Left ventricle myocardium superior (tissue), 1 donor: Measurements from ENCODE around the gene HTR3A. TPM values are rescaled to one million over a fixed set of nuclear protein-coding genes. Genes with fewer than 3 reads are reported as not detected.

Experiments used
- ATAC-seq: fragments of 200-7000 bp; cut with Tn5 transposase; one replicate; pipeline ENCODE4 v1.9.1; 2020; ENCODE audit warnings: mild to moderate bottlenecking, moderate library complexity
- DNase-seq: peaks from one replicate; pipeline ENCODE4 v3.0.0-alpha.2; 2020
- intact Hi-C: fragments of 100-400 bp; cut with micrococcal nuclease; formaldehyde crosslinking; loops from one replicate; pipeline ENCODE4 v1.11.0; 2022
- total RNA-seq: library from RNA; stranded (reverse); fragmentation: NEBNext Ultra II Directional; extraction: Animal tissue kit (Norgen Biotek cat#: 25700); gene quantifications from one replicate; pipeline ENCODE4 v1.2.1, GENCODE V29; 2021
- donor health status: DM: no; HTN: yes; CAD: no; lungs with severe emphysema.

Gene HTR3A
- total RNA-seq, 1 donor from 2014 or later = not detected

DNA sequence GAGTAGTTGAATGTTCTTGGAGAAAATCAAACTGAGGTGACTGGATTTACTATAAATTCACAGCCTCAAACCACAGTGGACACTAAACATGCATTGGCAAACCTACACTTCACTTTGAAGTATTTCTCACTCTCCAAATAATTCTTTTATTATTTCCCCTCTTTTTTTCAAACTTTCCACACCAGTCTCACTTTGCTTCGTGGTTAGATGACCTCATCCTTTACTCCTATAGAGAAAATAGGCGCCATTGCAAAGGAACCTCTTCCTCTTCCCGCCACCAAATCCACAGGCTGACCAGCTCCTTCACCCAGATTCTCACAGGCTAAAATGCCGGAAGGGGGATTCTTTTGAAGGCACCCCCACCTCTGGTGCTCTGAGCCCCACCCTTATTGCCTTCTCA lies 33.4 kb downstream of the HTR3A start:
- no peak for DNase-seq
- intact Hi-C loops = no loop called here
- ATAC-seq = no peak

DNA sequence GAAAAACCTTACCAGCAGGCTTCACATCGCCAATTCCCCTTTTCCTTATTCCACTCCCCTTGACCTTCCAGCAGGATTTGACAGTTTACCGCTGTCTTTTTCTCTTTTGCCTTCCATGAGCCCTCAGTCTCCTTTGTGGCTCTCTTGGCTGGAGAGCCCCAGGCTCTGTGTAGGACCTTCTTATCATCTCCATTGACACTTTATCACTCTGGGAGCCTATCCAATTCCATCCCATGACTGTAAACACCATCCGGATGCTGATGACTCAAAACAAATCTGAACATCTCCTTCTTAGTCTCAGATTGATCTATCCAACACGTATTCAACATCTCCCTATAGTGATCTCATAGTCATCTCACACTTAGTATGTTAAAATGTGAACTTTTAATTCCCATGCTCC lies 36.0 kb downstream of the HTR3A start:
- intact Hi-C loops = no loop called here
- DNase-seq (no peak), ATAC-seq (no peak)

DNA sequence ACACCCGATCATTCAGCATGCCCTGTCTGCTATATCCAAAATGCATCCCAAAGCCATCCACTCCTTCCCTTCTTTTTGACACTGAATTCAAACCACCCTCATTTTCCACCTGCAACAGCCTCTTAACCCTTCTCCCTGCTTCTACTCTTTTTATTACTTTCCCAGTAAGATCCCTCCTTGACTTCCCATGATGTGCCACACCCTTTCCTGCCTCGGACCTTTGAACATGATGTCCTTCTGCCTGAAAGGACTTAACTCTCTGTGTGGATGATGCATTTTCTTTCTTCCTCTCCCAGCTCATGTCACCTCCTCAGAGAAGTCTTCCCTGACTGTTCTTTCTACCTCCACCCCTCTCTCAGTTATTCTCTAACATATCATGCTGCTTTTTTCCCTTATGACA lies 36.5 kb downstream of the HTR3A start:
- ATAC-seq (no peak), DNase-seq (no peak)
- intact Hi-C loops = no loop called here

DNA sequence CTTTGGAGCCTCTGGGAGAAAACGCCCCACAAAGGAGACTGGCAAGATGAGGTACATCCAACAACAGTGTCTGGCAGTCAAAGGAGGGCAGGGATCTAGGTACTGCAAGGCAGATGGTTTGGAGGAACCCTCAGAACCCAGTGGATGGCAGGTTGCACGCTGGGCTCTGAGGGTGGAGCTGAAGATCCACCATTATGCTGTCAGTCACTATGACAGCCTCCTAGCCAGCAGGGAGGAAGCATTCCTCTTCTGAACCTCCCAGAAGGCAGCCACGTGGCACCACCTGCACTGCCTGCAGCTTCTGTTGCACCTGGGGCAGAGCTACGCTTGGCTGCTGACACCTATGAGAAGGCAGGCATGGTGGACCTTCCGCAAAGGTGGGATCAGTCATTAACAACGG lies 40.2 kb downstream of the HTR3A start:
- intact Hi-C loops = no loop called here

DNA sequence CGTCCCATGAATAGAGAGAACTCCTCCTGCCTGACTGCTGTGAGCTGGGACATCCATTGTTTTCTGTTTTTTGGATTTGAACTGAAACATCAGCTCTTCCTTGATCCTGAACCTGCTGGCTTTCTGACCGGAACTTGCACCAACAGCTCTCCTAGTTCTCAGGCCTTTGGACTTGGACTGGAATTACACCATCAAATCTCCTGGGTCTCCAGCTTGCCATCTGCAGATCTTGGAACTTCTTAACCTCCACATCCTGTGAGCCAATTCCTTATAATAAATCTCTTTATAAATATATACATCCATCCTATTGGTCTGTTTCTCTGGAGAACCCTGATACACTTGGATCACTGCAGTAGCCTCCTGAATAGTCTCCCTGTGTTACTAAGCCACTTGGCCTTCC lies 42.1 kb downstream of the HTR3A start:
- no peak for DNase-seq
- intact Hi-C loops = no loop called here
- ATAC-seq = no peak

More for the DNA sequence above, 40.2 kb downstream of the HTR3A start:
- ATAC-seq (no peak), DNase-seq (no peak)

DNA sequence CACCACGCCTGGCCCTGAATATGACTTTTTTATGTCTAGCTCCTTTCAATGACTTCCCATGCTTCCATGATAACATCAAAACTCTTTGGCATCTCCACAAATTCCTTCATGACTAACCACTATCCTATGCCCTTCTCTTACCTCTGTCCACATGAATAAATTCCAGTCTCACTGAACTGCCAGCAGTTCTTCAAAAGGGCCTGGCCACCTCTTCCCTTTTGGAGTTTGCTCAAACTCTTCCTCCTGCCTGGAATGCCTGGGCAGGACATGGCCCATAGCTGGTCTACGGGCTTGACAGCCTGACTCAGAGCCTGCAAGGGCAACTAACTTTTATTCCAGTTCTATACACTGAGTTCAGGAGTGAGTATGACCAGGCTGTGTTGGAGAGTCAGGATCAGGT lies 42.8 kb downstream of the HTR3A start:
- ATAC-seq (peak; percentile 52), DNase-seq (no peak)
- intact Hi-C loops = no loop called here

DNA sequence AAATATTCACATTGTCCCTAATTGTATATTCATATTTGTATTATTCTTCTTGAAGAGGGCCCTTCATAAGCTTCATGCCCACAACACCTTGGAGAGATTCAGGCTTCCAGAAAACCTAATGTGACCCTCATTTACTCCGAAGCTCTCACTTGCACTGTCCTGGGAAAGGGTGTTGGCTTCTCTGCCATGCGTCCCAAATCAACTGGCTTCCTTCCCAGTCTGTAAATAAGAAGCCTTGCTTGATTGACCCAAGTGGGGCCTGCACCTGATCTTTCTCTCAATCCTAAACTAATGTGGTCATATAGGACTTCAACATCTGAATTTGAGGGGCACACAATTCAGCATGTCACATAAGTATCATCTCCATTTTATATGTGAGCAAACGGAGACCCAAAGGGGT lies 44.1 kb downstream of the HTR3A start:
- intact Hi-C loops = no loop called here
- peak; percentile 53 for ATAC-seq
- no peak for DNase-seq

DNA sequence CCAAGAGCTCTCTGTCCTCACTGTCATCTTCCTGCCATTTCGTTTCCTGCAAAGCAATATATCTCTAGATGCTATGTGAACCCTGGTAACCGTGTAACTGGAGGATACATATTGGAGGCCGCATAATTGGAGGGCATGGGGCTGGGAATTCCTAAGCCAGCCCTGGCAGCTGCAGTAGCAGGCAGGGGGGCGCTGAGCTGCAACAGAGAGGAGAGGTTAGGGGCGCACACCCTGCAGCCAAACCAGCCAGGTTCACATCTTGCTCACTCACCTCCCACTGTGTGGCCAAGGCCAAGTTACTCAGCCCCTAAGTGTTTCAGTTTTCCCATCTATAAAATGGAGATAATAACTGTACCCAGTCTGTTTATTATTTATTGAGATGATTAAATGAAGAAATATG lies 44.7 kb downstream of the HTR3A start:
- intact Hi-C loops = no loop called here
- no peak for ATAC-seq
- no peak for DNase-seq

DNA sequence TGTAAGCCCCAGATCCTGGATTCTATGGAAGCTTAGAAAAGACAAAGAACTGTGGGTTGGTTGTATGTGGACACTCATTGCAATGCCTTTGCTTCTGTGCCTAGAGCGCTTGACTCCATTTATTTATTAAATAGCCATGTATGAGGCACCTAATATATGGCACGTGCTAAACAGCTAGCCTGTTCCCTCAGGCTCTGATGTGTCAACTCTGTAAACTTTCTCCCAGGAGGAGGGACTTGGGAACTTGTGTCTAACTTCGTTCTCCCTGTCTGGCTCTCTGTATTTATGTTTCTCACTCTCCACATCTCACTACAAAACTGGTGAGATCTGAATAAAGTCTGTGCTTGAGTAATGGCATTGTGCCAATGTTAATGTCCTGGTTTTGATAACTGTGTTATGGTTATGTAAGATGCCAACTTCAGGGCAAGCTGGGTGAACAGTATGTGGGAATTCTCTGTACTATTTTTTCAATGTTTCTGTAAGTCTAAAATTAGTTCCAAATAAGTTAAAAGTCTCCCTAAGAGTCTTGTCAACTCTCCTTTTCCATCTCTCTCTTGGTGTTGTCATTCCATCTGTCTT lies 50.5 kb downstream of the HTR3A start:
- DNase-seq = no peak
- ATAC-seq = peak; percentile 24
- intact Hi-C loops = no loop called here

DNA sequence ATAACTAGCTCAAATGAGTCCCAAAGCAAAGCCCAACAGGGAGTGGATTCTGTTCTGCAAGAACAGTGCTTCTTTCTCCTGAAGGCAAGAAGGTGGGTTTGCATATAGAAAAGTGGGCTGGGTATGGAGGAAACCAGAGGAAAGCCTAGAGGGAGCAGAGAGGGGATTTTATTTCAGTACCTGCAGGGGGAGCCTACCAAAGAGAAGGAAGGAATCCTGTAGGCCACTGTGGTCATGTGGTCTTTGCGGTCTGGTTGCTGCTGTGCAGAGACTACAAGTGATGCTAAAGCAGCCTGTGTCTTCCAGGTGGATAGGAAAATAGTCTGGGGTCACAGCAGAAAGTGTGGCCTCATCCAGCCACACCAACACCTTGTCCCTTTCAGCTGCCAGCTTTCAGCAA lies 51.4 kb downstream of the HTR3A start:
- DNase-seq (no peak), ATAC-seq (peak; percentile 31)
- intact Hi-C loops = no loop called here

DNA sequence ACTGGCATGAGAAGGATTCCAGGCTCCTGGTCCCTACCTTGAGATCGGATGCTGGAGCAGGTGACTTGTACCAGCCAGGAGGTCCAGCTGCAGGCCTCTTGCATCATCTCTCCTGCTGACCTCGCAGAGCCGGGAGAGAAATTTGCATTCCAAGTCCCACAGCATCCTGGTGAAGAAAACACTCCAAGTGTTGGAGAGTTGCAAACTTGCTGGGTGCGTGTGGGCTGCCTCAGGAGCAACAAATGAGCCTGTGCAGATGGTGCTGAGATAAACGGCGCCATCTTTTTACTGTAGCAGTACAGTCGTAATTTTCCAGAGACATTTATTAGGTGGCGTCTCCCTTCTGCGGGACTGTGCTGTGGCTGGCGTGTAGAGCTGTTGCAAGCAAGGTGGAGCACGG lies 52.5 kb downstream of the HTR3A start:
- DNase-seq (no peak), ATAC-seq (no peak)
- intact Hi-C loops = no loop called here

DNA sequence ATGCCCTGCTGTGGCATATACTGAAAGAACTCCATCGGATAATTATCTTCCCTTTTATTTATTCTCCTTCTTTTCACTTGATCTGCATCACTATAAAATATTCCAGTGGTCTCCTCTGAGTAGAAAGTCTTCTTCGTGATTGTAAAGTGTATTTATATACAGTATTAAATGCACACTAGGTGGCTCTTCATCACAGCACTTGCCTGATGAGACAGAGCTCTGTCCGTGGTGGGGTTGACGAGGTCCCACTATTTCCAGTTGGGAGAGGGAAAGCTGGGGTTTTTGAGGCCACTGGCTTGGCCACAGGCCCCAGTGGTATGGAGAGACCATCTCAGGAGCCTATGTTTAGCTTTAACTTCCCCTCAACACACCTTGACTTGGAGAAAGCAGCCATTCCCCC lies 53.0 kb downstream of the HTR3A start:
- peak; percentile 46 for ATAC-seq
- intact Hi-C loops = no loop called here
- no peak for DNase-seq

DNA sequence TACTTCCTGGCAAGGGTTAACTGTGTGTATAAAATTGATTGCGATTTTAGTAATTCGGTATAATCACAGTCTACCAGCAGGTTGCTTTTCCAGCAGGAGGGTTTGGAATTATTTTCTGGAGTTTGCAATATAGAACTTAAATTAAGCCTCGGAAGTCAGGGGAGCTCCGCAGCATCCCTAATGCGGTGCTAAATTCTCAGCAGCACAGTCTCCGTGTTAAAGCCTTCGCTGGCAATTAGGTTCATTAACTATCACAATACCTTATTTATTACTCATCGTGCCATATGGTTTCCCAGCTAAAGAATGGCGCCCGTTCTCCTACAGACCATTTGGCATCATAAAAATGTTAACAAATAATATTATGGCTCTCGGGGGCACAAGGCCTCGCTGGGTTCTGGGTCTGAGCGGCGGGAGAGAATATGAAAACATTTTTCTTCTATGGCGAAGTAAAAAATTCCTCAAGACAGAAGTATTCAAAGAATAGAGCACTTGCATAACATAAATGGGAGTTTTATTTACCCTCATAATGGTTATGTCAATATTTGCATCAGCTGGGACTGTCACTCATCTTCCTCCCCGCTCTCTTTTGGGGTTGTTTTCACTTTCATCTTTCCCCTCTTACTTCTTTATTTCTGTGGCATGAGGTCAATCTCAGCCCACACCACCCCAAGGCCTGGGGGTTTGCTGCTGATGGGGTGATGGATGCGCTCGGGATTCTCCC lies 56.5 kb downstream of the HTR3A start:
- intact Hi-C loops = no loop called here

DNA sequence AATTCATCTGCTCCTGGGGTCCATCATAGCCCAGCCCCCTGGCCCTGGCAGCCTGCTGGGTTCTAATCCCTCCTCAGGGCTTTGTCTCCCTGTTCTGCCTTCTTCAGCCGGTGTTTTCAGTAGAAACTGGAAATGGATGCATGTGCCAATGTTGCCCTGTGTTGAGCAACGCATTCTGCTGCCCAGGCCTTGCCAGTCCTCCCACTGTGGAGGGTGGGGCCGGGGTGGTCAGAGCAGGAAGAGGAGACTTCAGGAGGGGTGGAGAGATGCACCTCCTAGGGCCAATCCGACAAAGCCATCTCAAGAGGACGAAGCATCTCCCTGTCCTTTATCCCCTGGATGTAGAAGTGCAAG lies 57.0 kb downstream of the HTR3A start:
- no peak for ATAC-seq
- DNase-seq = no peak
- intact Hi-C loops = no loop called here

More for the DNA sequence above, 56.5 kb downstream of the HTR3A start:
- ATAC-seq (no peak), DNase-seq (no peak)

DNA sequence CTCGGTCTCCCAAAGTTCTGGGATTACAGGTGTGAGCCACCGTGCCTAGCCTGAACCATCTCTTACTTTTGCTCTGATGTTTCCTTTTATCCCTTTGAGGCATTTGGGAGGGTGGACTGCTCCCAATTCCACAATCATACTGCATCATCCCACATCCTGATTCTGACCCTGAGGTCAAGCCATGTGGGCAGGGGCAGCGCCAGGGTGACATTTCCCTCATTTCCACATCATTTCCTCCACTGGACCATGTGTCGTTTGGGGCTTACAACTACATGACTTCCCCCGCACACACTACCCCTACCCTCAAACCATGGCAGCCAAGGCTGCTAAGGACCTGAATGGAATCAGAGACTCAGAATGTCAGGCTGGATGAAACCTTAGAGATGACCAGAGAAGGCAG lies 58.2 kb downstream of the HTR3A start:
- ATAC-seq (no peak), DNase-seq (no peak)
- intact Hi-C loops = no loop called here

DNA sequence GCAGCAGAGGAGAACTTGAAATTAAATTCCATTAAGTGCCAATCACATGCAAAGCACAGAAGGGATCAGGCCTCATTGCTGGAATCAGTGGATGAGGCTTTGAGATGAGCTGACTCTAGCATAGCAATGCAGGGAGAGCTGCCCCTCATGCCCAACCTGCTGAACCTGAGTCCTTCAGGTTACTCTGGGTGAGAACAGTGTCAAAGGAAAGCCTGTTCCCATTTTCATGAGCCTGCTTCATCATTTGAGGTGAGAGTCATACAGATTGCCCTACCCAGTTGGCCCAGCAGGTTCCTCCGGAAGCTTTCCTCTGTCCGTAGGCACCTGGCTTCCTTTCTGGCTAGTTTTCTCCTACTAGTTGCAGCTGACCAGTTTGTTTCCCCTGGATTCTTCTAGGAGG lies 58.7 kb downstream of the HTR3A start:
- intact Hi-C loops = no loop called here
- no peak for ATAC-seq
- no peak for DNase-seq

DNA sequence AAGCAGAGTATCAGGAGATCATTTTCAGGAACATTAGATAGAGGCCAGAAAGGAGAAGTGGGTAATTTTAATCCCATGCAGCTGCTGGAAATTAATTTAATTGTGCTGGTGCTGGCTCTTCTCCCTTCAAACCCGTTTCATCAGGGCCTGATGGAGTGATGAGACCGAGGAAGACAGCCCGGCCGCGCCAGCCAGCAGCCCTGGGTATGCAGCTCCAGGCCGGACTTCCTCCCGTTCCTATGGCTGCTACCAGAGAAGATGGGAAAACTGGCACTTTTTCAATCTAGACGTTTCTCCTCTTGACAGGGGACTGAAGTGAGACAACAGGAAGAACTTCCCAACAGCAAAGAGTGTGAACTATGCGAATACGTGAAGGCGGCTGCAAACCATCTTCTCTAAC lies 60.0 kb downstream of the HTR3A start:
- intact Hi-C loops = loop anchor here (5.0 kb wide), 1 partner anchor 227 kb away; no protein-coding TSS in a partner anchor
- no peak for DNase-seq
- no peak for ATAC-seq

DNA sequence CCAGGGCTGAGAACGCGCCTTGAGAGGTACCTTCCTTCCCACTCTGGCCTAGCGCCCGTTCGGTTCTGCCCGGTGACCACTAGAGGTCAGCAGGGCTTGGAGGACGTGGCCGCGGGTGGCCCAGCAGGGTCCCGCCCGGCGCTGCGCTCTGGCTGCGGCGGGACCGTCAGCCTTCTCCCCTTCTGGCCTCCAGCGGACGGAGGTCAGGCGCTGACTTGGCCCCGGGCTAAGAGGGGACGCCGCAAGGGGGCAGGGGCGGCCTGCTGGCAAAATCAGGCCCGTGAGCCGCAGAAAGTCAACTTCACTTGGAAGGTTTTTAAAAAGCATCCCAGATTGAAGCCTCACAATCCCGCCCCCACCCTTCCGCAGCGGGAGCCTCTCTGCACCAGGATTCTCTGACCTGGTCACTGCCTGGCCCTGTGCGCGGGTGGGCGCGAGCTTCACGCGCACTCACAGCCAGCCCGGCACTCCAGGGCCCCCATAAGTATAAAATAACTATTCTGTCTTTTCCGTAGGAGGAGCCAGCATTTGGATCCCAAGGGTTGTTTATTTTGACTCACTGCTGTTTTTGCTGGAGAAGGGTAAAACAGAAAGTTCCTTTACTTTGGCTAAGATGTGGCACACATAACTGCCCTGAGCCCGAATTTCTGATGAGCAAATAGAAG lies 61.4 kb downstream of the HTR3A start:
- intact Hi-C loops = loop anchor here (5.0 kb wide), 1 partner anchor 226 kb away; no protein-coding TSS in a partner anchor
- ATAC-seq (peak; percentile 94), DNase-seq (peak; percentile 93)

DNA sequence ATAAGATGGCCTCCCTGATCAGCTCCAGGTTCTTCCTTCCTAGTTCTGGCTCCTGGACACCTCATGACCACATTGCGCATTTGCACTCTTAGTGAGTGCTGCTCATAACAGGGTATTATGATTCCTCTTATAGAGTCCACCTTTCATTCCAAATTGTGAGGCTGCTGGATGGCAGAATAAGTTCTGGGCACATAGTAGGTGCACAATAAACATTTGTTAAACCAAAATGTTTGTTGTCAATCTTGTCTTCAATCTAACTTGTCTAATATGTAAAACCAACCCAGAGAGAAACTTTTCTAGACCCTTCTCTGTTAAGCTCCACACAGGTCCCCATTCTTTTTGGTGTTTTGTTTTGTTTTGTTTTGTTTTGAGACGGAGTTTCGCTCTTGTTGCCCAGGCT lies 62.0 kb downstream of the HTR3A start:
- intact Hi-C loops = loop anchor here (5.0 kb wide), 1 partner anchor 225 kb away; no protein-coding TSS in a partner anchor
- ATAC-seq (no peak), DNase-seq (no peak)

DNA sequence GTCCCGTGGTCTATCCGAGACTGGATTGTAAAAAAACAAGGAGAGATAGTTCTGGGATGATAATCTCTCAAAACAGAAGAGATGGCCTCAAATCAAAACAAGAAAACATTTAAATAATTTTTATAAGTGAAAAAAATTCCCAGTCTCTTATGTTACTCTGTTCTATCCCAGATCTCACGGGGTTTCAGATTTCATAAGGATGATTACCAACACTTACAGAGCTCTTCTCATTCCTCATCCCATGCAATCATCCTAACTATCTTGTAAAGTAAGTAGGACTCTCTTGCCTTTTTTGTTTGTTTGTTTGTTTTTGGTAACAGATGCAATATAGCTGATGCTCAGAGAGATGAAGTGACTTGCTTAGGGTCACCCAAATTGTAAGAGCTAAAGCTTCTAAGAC lies 64.6 kb downstream of the HTR3A start:
- intact Hi-C loops = loop anchor here (5.0 kb wide), 1 partner anchor 223 kb away; no protein-coding TSS in a partner anchor
- ATAC-seq = no peak
- DNase-seq = no peak
